ELF-1 (cell line): ENCODE measurements around the gene TRIM13.
"Not testable (repeated sequence)": the region's sequence is repeated elsewhere in the genome, so short reads cannot be mapped to it uniquely, and the experiment has no call there.

Experiments
- DNase-seq: peaks from one replicate; pipeline ENCODE4 v3.0.0-alpha.2; 2016; ENCODE audit warnings: low read depth, low spot score

Gene TRIM13

GRCh38 chr13:49996951-49997895 is at the start of gene TRIM13:
Gene TRIM13, plus strand, starts transcription at chr13:49997042. Its CDS starts 14,899 bp downstream, at chr13:50011941.
- peak; percentile 95 for DNase-seq

- DNase-seq: not testable (repeated sequence)
These were observed 48.0 kb upstream of the TRIM13 start for GRCh38 chr13:49948777-49949270.

- peak; percentile 17 for DNase-seq
These were observed 44.9 kb upstream of the TRIM13 start for GRCh38 chr13:49951754-49952535.

GRCh38 chr13:49953560-49953959 is 43.3 kb upstream of the TRIM13 start:
- peak; percentile 41 for DNase-seq

- DNase-seq: no peak
These were observed 42.0 kb upstream of the TRIM13 start for GRCh38 chr13:49954674-49955455.

GRCh38 chr13:49956131-49956530 is 40.7 kb upstream of the TRIM13 start:
- no peak for DNase-seq

- DNase-seq: no peak
These were observed 38.5 kb upstream of the TRIM13 start for GRCh38 chr13:49958321-49958720.

GRCh38 chr13:49967456-49967855 is 29.4 kb upstream of the TRIM13 start:
- no peak for DNase-seq

- no peak for DNase-seq
These were observed 24.1 kb upstream of the TRIM13 start for GRCh38 chr13:49972709-49973108.

- no peak for DNase-seq
These were observed 21.0 kb upstream of the TRIM13 start for GRCh38 chr13:49975826-49976225.

- peak; percentile 67 for DNase-seq
These were observed 20.3 kb upstream of the TRIM13 start for GRCh38 chr13:49976314-49977258.

- no peak for DNase-seq
These were observed 18.9 kb upstream of the TRIM13 start for GRCh38 chr13:49977992-49978391.

GRCh38 chr13:49980266-49980665 is 16.6 kb upstream of the TRIM13 start:
- DNase-seq: no peak

GRCh38 chr13:49985129-49985528 is 11.7 kb upstream of the TRIM13 start:
- no peak for DNase-seq

- no peak for DNase-seq
These were observed 10.4 kb upstream of the TRIM13 start for GRCh38 chr13:49986471-49986870.

GRCh38 chr13:49990612-49991011 is 6.2 kb upstream of the TRIM13 start:
- DNase-seq: not testable (repeated sequence)

GRCh38 chr13:49993111-49993510 is 3.7 kb upstream of the TRIM13 start:
- no peak for DNase-seq

GRCh38 chr13:49993666-49994065 is 3.2 kb upstream of the TRIM13 start:
- DNase-seq: no peak

GRCh38 chr13:49995625-49996101 is 1.2 kb upstream of the TRIM13 start:
- DNase-seq: peak; percentile 11
